Measurements from ENCODE around the gene ZNF25.
"Not testable (repeated sequence)": the region's sequence is repeated elsewhere in the genome, so short reads cannot be mapped to it uniquely, and the experiment has no call there.

The ZNF25 gene

GRCh38 chr10:37976091-37976879 lies at the start of gene ZNF25:
ZNF25 (minus strand) TSS chr10:37976647; CDS start chr10:37971722, 4,925 bp downstream.
- peak; percentile 78 for DNase-seq

GRCh38 chr10:38025283-38025682 lies 48.8 kb upstream of the ZNF25 start:
- no peak for DNase-seq

GRCh38 chr10:38019124-38019523 lies 42.7 kb upstream of the ZNF25 start:
- DNase-seq: not testable (repeated sequence)

GRCh38 chr10:38016354-38016753 lies 39.9 kb upstream of the ZNF25 start:
- DNase-seq: no peak

- DNase-seq: peak; percentile 76
Observed at GRCh38 chr10:38010119-38010903, 33.9 kb upstream of the ZNF25 start, which contains the start of gene ZNF33A. ZNF33A (plus strand) TSS chr10:38010675; CDS start chr10:38012342, 1,667 bp downstream.

GRCh38 chr10:38007991-38008390 lies 31.5 kb upstream of the ZNF25 start:
- DNase-seq: no peak

GRCh38 chr10:38007551-38007950 lies 31.1 kb upstream of the ZNF25 start:
- DNase-seq: no peak

- DNase-seq: no peak
Observed at GRCh38 chr10:38003588-38003987, 27.1 kb upstream of the ZNF25 start.

GRCh38 chr10:38003026-38003425 lies 26.6 kb upstream of the ZNF25 start:
- DNase-seq: no peak

- not testable (repeated sequence) for DNase-seq
Observed at GRCh38 chr10:38000474-38000873, 24.0 kb upstream of the ZNF25 start.

- not testable (repeated sequence) for DNase-seq
Observed at GRCh38 chr10:37998920-37999319, 22.5 kb upstream of the ZNF25 start.

- no peak for DNase-seq
Observed at GRCh38 chr10:37992083-37992482, 15.6 kb upstream of the ZNF25 start.

GRCh38 chr10:37991655-37992054 lies 15.2 kb upstream of the ZNF25 start:
- DNase-seq: no peak

- DNase-seq: no peak
Observed at GRCh38 chr10:37976880-37977203, 395 bp upstream of the ZNF25 start.

- DNase-seq: no peak
Observed at GRCh38 chr10:37975401-37975991, 951 bp downstream of the ZNF25 start.

- DNase-seq: no peak
Observed at GRCh38 chr10:37972396-37972795, 4.1 kb downstream of the ZNF25 start.

- no peak for DNase-seq
Observed at GRCh38 chr10:37965006-37965405, 11.4 kb downstream of the ZNF25 start.

- DNase-seq: no peak
Observed at GRCh38 chr10:37960591-37961137, 15.8 kb downstream of the ZNF25 start.

GRCh38 chr10:37957841-37958240 lies 18.6 kb downstream of the ZNF25 start:
- DNase-seq: no peak

GRCh38 chr10:37952926-37953325 lies 23.5 kb downstream of the ZNF25 start:
- no peak for DNase-seq

- no peak for DNase-seq
Observed at GRCh38 chr10:37952043-37952755, 24.2 kb downstream of the ZNF25 start.

- DNase-seq: no peak
Observed at GRCh38 chr10:37948210-37948609, 28.2 kb downstream of the ZNF25 start.

GRCh38 chr10:37947526-37947925 lies 28.9 kb downstream of the ZNF25 start:
- no peak for DNase-seq

Measured in GOT3 (cell line).